Sigmoid colon (tissue), 7 donors: ENCODE data around the gene ABHD8. TPM values are rescaled to one million over a fixed set of nuclear protein-coding genes. Genes with fewer than 3 reads are reported as not detected.
A peak's percentile ranks its signal among the peaks of the same experiment; 100 is the strongest.

Experiments used
- DNase-seq: peaks from one replicate; pipeline ENCODE4 v3.0.0-alpha.2; 2019
- H3K27ac ChIP-seq, 4 donors: fragments of 200-600 bp; sonication (generic); one replicate each; pipeline ENCODE4 v1.5.1; 2016 to 2019; ENCODE audit warnings: mild to moderate bottlenecking in 1 of 4
- H3K27me3 ChIP-seq, 3 donors: fragments of 200-600 bp; sonication (generic); one replicate each; pipeline ENCODE4 v1.5.1; 2019; ENCODE audit warnings: mild to moderate bottlenecking in 1 of 3
- H3K36me3 ChIP-seq, 4 donors: fragments of 200-600 bp; sonication (generic); one replicate each; pipeline ENCODE4 v1.5.1; 2016 to 2019
- H3K4me1 ChIP-seq, 4 donors: fragments of 200-600 bp; sonication (generic); one replicate each; pipeline ENCODE4 v1.5.1; 2017 to 2019
- H3K4me3 ChIP-seq, 4 donors: fragments of 200-600 bp; sonication (generic); one replicate each; pipeline ENCODE4 v1.5.1; 2017 to 2019; ENCODE audit warnings: mild to moderate bottlenecking in 2 of 4, moderate library complexity in 1 of 4
- H3K9me3 ChIP-seq, 4 donors: fragments of 200-600 bp in 3 of 4; sonication (generic) in 3 of 4; one replicate each; pipeline versions ENCODE4 v1.5.1 to v1.6.1; 2013 to 2019
- CTCF ChIP-seq, 4 experiments: fragments of 450-650 bp in 3 of 4; fragments of 200-600 bp in 1 of 4; IDR thresholded peaks; one replicate each; pipeline ENCODE4 v1.5.1; 2016 to 2019; ENCODE audit warnings: antibody characterized with exemption in 4 of 4, mild to moderate bottlenecking in 3 of 4, moderate library complexity in 2 of 4
- EP300 ChIP-seq, 4 donors: sonication (generic); formaldehyde crosslinking; IDR thresholded peaks; one replicate each; pipeline ENCODE4 v1.6.1; 2017; ENCODE audit warnings: antibody characterized with exemption in 4 of 4
- POLR2A ChIP-seq, 2 donors: fragments of 450-650 bp; IDR thresholded peaks; one replicate each; pipeline ENCODE4 v1.6.1; 2016; ENCODE audit warnings: antibody characterized with exemption in 2 of 2, mild to moderate bottlenecking in 2 of 2, moderate library complexity in 2 of 2
- POLR2AphosphoS5 ChIP-seq, 4 donors: sonication (generic); formaldehyde crosslinking; IDR thresholded peaks; one replicate each; pipeline ENCODE4 v1.6.1; 2017; ENCODE audit warnings: antibody characterized with exemption in 4 of 4
- WGBS, 2 donors: extraction: QIAGEN DNeasy Blood & Tissue Kit; methylation state at CpG; one replicate each; pipeline ENCODE4 v1.1.7; 2013; 5-methylcytosine and 5-hydroxymethylcytosine counted together
- intact Hi-C: fragments of 100-400 bp; cut with DNase I; formaldehyde crosslinking; loops from one replicate; pipeline ENCODE4 v1.15.1; 2023
- polyA plus RNA-seq, 3 donors: library from polyadenylated mRNA; stranded (reverse); fragments of 200-250 nt; gene quantifications; one replicate each; pipeline ENCODE4 v1.2.3, GENCODE V29; 2013
- total RNA-seq, 4 donors: library from RNA; depleted of rRNA; stranded (reverse); fragments of >200 nt; gene quantifications; one replicate each; pipeline ENCODE4 v1.1.0, GENCODE V29; 2016
- donor health status: healthy with polysubstance abuse.
- donor health status: Bipolar disorder and iron deficiency.
- donor health status: healthy.

Gene ABHD8
- total and polyA plus RNA-seq, 7 donors = 4.2 to 21.9 (median 15.5) TPM

- 84 to 87% methylated on average over 23 of the region's 23 CpGs for WGBS, 2 donors
- no peaks in the 10 kb centered on the region for H3K27me3 ChIP-seq
- intact Hi-C loops = no loop called here
- peak overlapping the region in 1 of 4 donors; percentile 60 for H3K27ac ChIP-seq
- peaks cover 0 to 13% (median 11%) of the 10 kb centered on the region in 4 donors for H3K4me1 ChIP-seq
- no peak for TF ChIP-seq POLR2AphosphoS5 (IDR thresholded peaks at IDR 0.05)
- no peak for TF ChIP-seq POLR2A (IDR thresholded peaks at IDR 0.05)
- TF ChIP-seq EP300 (IDR thresholded peaks at IDR 0.05) = no peak
- no peak for TF ChIP-seq CTCF (IDR thresholded peaks at IDR 0.05)
- H3K36me3 ChIP-seq = peaks cover 0 to 5% (median 2%) of the 10 kb centered on the region in 4 donors
- peak overlapping the region in 3 of 4 donors; percentile 12 to 25 (median 24) for H3K4me3 ChIP-seq
- H3K9me3 ChIP-seq = peaks cover 0 to 5% (median 0%) of the 10 kb centered on the region in 4 donors
- DNase-seq = no peak
Measured at GRCh38 chr19:17263712-17264640, 39.2 kb downstream of the ABHD8 start.

- intact Hi-C loops = no loop called here
- 84 to 91% methylated on average over 16 of the region's 16 CpGs for WGBS, 2 donors
- no peak overlapping the region for H3K27ac ChIP-seq
- no peaks in the 10 kb centered on the region for H3K36me3 ChIP-seq
- peaks cover 0 to 1% (median 0%) of the 10 kb centered on the region in 4 donors for H3K4me1 ChIP-seq
- TF ChIP-seq POLR2AphosphoS5 (IDR thresholded peaks at IDR 0.05) (no peak), CTCF (IDR thresholded peaks at IDR 0.05) (no peak), POLR2A (IDR thresholded peaks at IDR 0.05) (no peak), EP300 (IDR thresholded peaks at IDR 0.05) (no peak)
- H3K4me3 ChIP-seq = no peak overlapping the region
- DNase-seq = no peak
- peaks cover 0 to 5% (median 0%) of the 10 kb centered on the region in 4 donors for H3K9me3 ChIP-seq
- H3K27me3 ChIP-seq = no peaks in the 10 kb centered on the region
Measured at GRCh38 chr19:17262557-17262956, 40.7 kb downstream of the ABHD8 start.

- TF ChIP-seq CTCF (IDR thresholded peaks at IDR 0.05) (peak; percentile 79 to 87 (median 80)), EP300 (IDR thresholded peaks at IDR 0.05) (no peak), POLR2AphosphoS5 (IDR thresholded peaks at IDR 0.05) (peak in 1 of 4 donors; percentile 10), POLR2A (IDR thresholded peaks at IDR 0.05) (no peak)
- H3K4me1 ChIP-seq = no peaks in the 10 kb centered on the region
- no peaks in the 10 kb centered on the region for H3K27me3 ChIP-seq
- DNase-seq = peak; percentile 89
- H3K36me3 ChIP-seq = no peaks in the 10 kb centered on the region
- H3K4me3 ChIP-seq = no peak overlapping the region
- H3K27ac ChIP-seq = no peak overlapping the region
- 8 to 23% methylated on average over 15 of the region's 15 CpGs for WGBS, 2 donors
- intact Hi-C loops = no loop called here
- H3K9me3 ChIP-seq = peaks cover 0 to 5% (median 0%) of the 10 kb centered on the region in 4 donors
Measured at GRCh38 chr19:17260842-17261325, 42.3 kb downstream of the ABHD8 start.

- no peak overlapping the region for H3K4me3 ChIP-seq
- WGBS, 2 donors = 75 to 82% methylated on average over 1 of the region's 1 CpG
- peaks cover 0 to 5% (median 0%) of the 10 kb centered on the region in 4 donors for H3K9me3 ChIP-seq
- no peak for TF ChIP-seq POLR2AphosphoS5 (IDR thresholded peaks at IDR 0.05)
- no peak for TF ChIP-seq POLR2A (IDR thresholded peaks at IDR 0.05)
- no peak for TF ChIP-seq CTCF (IDR thresholded peaks at IDR 0.05)
- TF ChIP-seq EP300 (IDR thresholded peaks at IDR 0.05) = no peak
- no peaks in the 10 kb centered on the region for H3K36me3 ChIP-seq
- intact Hi-C loops = no loop called here
- DNase-seq = no peak
- H3K27me3 ChIP-seq = no peaks in the 10 kb centered on the region
- no peak overlapping the region for H3K27ac ChIP-seq
- H3K4me1 ChIP-seq = no peaks in the 10 kb centered on the region
Measured at GRCh38 chr19:17259934-17260333, 43.3 kb downstream of the ABHD8 start.
